ENCODE results near the gene CD2BP2. TPM values are rescaled to one million over a fixed set of nuclear protein-coding genes. Genes with fewer than 3 reads are reported as not detected.
A peak's percentile ranks its signal among the peaks of the same experiment; 100 is the strongest.

CD2BP2 gene
- total RNA-seq, 4 donors from 2014 or later, result 43.1 to 68.1 (median 54.3) TPM

DNA sequence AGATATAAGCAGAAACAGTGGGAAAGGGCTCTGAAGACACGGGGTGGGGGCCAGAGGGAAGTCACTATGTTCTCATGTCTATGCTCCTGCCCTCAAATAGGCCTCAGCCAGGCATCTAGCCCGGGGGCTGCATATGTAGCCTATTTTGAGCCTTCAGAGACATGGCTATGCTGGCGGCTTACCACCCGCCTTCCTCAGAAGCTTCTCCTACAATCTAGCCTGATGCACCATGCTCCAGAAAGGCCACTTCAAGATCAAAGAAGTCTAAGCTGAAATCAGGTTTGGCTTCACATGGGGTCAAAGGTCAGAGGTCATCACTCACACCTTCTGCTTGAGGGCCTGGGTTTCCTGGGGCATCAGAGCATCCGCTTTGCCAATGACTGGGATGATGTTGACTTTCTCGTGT is 25.7 kb upstream of the CD2BP2 start:
- H3K27ac ChIP-seq, result peak overlapping the region in 2 of 4 donors; percentile 12 to 35
- H3K36me3 ChIP-seq, result no peaks in the 10 kb centered on the region
- no peak overlapping the region for H3K4me3 ChIP-seq
- no peak for ATAC-seq
- no peaks in the 10 kb centered on the region for H3K27me3 ChIP-seq
- 68 to 80% methylated on average over 2 to 4 of the region's 6 CpGs for WGBS, 2 donors (ENCODE audit: low coverage in 1 of 2)
- no peak for TF ChIP-seq POLR2A (IDR thresholded peaks at IDR 0.05)
- no peak for TF ChIP-seq EP300 (IDR thresholded peaks at IDR 0.05)
- TF ChIP-seq POLR2AphosphoS5 (IDR thresholded peaks at IDR 0.05), result no peak
- TF ChIP-seq, protein P1, sequence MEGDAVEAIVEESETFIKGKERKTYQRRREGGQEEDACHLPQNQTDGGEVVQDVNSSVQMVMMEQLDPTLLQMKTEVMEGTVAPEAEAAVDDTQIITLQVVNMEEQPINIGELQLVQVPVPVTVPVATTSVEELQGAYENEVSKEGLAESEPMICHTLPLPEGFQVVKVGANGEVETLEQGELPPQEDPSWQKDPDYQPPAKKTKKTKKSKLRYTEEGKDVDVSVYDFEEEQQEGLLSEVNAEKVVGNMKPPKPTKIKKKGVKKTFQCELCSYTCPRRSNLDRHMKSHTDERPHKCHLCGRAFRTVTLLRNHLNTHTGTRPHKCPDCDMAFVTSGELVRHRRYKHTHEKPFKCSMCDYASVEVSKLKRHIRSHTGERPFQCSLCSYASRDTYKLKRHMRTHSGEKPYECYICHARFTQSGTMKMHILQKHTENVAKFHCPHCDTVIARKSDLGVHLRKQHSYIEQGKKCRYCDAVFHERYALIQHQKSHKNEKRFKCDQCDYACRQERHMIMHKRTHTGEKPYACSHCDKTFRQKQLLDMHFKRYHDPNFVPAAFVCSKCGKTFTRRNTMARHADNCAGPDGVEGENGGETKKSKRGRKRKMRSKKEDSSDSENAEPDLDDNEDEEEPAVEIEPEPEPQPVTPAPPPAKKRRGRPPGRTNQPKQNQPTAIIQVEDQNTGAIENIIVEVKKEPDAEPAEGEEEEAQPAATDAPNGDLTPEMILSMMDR (IDR thresholded peaks at IDR 0.05), result no peak
- no peaks in the 10 kb centered on the region for H3K9me3 ChIP-seq
- peaks cover 0 to 51% (median 10%) of the 10 kb centered on the region in 3 donors for H3K4me1 ChIP-seq

DNA sequence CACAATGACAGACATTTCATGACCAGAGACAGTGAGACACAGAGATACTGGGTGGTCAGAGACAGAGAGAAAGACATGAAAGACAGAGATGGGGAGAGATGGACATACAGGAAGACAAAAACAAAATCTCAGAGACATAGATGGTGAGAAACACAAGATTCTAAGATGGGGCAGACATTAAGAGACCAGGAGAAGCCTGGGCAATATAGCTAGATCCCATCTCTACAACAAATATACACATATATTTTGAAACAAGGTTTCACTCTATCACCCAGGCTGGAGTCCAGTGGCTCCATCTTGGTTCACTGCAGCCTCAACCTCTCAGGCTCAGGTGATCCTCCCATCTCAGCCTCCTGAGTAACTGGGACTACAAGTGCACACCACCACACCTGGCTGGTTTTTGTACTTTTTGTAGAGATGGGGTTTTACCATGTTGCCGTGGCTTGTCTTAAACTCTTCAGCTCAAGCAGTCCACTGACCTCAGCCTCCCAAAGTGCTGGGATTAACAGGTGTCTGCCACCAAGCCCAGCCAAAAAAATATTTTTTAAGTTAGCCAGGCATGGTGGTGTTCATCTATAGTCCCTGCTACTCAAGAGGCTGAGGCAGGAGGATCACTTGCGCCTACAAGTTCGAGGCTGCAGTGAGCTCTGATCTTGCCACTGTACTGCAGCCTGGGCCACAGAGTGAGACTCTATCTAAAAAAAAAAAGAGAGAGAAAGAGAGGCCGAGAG is 25.1 kb upstream of the CD2BP2 start:
- 90 to 100% methylated on average over 1 to 4 of the region's 4 CpGs for WGBS, 2 donors (ENCODE audit: low coverage in 1 of 2)
- H3K9me3 ChIP-seq, result no peaks in the 10 kb centered on the region
- peak overlapping the region in 1 of 4 donors; percentile 100 for H3K27ac ChIP-seq

DNA sequence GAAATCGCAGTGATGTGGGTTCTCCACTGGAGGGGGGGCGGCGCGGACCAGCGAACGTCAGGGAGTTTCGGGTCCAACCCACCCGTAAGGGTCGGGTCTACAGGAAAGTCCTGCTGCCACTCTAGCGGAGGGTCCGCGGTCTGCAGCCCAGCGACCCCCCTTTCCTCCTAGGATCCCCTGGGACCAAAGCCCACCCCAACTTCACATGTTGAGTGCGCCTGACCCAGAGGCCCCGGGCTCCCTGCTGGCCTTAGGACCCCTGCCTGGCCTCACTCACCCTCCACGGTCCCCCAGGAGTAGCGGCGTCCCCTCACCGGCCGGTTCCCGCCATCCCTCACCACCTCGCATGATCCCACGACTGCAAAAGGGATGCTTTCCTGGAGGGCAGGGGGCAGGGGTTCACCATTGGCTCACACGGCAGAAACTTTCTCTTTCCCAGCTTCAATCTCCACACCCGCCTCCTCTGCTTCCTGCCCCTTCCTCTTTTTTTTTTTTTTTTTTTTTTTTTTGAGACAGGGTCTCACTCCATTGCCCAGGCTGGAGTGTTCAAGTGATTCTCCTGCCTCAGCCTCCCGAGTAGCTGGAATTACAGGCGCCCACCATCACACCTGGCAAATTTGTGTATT is 24.2 kb upstream of the CD2BP2 start:
- 47% methylated on average over 10 of the region's 27 CpGs; no CpG with 5 or more reads in 1 of the 2 donors for WGBS, 2 donors (ENCODE audit: low coverage in 1 of 2)
- no peak for TF ChIP-seq POLR2A (IDR thresholded peaks at IDR 0.05)
- TF ChIP-seq EP300 (IDR thresholded peaks at IDR 0.05), result no peak
- TF ChIP-seq, protein P1 (IDR thresholded peaks at IDR 0.05), result no peak
- TF ChIP-seq POLR2AphosphoS5 (IDR thresholded peaks at IDR 0.05), result no peak
- ATAC-seq, result no peak

More for the DNA sequence above, 25.1 kb upstream of the CD2BP2 start:
- no peak for ATAC-seq
- no peak overlapping the region for H3K4me3 ChIP-seq
- peaks cover 0 to 51% (median 10%) of the 10 kb centered on the region in 3 donors for H3K4me1 ChIP-seq
- H3K27me3 ChIP-seq, result no peaks in the 10 kb centered on the region
- TF ChIP-seq, protein P1 (IDR thresholded peaks at IDR 0.05), result no peak
- TF ChIP-seq POLR2A (IDR thresholded peaks at IDR 0.05) (no peak), POLR2AphosphoS5 (IDR thresholded peaks at IDR 0.05) (no peak), EP300 (IDR thresholded peaks at IDR 0.05) (no peak)
- H3K36me3 ChIP-seq, result no peaks in the 10 kb centered on the region

DNA sequence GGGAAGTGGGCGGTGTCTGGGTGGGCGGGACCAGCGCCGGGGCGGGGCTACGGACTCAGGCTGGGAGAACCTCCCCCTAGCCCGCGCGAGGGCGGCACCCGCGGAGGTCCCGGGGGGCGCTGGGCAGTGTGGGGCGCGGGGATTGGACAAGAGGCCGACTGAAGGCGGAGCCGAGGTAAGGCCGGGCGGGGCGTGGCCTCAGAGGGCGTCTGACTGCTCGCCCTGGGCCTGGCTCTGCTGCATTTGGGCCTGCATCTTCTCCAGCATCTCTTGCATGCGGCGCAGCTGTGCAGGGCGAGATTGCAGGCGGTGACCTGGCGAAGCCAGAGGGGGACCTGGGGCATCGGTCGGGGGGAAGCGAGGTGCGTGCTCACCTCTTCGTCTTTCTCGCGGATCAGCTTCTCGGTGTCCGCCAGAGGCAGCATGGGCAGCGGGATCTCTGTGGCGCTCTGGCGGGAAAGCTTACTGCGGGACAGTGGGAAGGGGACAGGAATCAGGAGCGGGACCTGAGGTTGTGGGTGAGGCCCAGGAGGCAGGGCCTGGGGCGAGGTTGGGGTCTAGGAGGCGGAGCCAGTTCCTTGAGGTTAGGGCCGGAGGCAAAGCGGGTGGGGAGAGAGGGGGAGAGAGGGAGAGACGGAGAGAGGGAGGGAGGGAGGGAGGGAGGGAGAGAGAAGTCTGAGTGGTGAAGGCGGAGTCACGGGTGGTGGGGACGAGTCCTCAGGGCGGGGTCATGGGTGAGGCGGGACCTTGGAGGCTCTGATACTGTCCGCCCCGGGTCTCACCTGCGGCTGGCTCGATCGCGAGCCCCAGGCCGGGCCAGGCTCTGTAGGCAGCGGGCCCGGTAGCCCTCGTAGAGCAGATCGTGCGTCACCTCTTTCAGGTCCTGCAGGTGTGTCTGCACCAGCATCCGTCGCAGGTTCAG is 23.4 kb upstream of the CD2BP2 start:
- Histone ChIP-seq H3K4me1 (peaks cover 0 to 46% (median 10%) of the 10 kb centered on the region in 3 donors), H3K36me3 (no peaks in the 10 kb centered on the region), H3K27ac (peak overlapping the region; percentile 90 to 100 (median 99)), H3K4me3 (peak overlapping the region; percentile 44 to 68), H3K9me3 (no peaks in the 10 kb centered on the region), H3K27me3 (no peaks in the 10 kb centered on the region)
- TF ChIP-seq POLR2AphosphoS5 (IDR thresholded peaks at IDR 0.05), result peak; percentile 43
- no peak for TF ChIP-seq EP300 (IDR thresholded peaks at IDR 0.05)
- TF ChIP-seq, protein P1 (IDR thresholded peaks at IDR 0.05), result peak in 2 of 4 experiments; percentile 27 to 40
- peak; percentile 39 to 42 for TF ChIP-seq POLR2A (IDR thresholded peaks at IDR 0.05)
- ATAC-seq, result peak; percentile 95
- 0 to 20% methylated on average over 1 of the region's 67 CpGs for WGBS, 2 donors (ENCODE audit: low coverage in 1 of 2)

More for the DNA sequence above, 24.2 kb upstream of the CD2BP2 start:
- H3K27ac ChIP-seq, result peak overlapping the region; percentile 83 to 100 (median 99)
- H3K4me1 ChIP-seq, result peaks cover 0 to 51% (median 10%) of the 10 kb centered on the region in 3 donors
- H3K4me3 ChIP-seq, result peak overlapping the region; percentile 44 to 68
- no peaks in the 10 kb centered on the region for H3K36me3 ChIP-seq
- H3K27me3 ChIP-seq, result no peaks in the 10 kb centered on the region
- no peaks in the 10 kb centered on the region for H3K9me3 ChIP-seq
